Measurements from ENCODE around the gene FUT7.

FUT7 gene

GRCh38 chr9:137031904-137032640 lies at the start of gene FUT7:
FUT7 (minus strand) TSS chr9:137032088; CDS start chr9:137031991, 97 bp downstream.
- H3K4me3 ChIP-seq (ENCODE audit: low read length) = no peak within 1 kb of the TSS
- H3K36me3 ChIP-seq (ENCODE audit: control insufficient read depth, insufficient read depth, low read length) = no peaks in the 10 kb centered on the region
- H3K9me3 ChIP-seq (ENCODE audit: control insufficient read depth, low read length) = no peaks in the 10 kb centered on the region
- peaks cover 9% of the 10 kb centered on the region for H3K27me3 ChIP-seq (ENCODE audit: control insufficient read depth, insufficient read depth, low read length)
- H3K9ac ChIP-seq (ENCODE audit: low read length) = no peak within 1 kb of the TSS
- peaks cover 42% of the 10 kb centered on the region for H3K4me1 ChIP-seq (ENCODE audit: control insufficient read depth, insufficient read depth, low read length)

- peaks cover 45% of the 10 kb centered on the region for H3K4me1 ChIP-seq (ENCODE audit: control insufficient read depth, insufficient read depth, low read length)
Measured at GRCh38 chr9:137080260-137081122, 48.6 kb upstream of the FUT7 start.

GRCh38 chr9:137079401-137079787 lies 47.5 kb upstream of the FUT7 start:
- Histone ChIP-seq H3K36me3 (ENCODE audit: control insufficient read depth, insufficient read depth, low read length) (no peaks in the 10 kb centered on the region), H3K4me3 (ENCODE audit: low read length) (no peak overlapping the region)

More at GRCh38 chr9:137080260-137081122, 48.6 kb upstream of the FUT7 start:
- Histone ChIP-seq H3K4me3 (ENCODE audit: low read length) (no peak overlapping the region), H3K9ac (ENCODE audit: low read length) (no peak overlapping the region), H3K36me3 (ENCODE audit: control insufficient read depth, insufficient read depth, low read length) (no peaks in the 10 kb centered on the region), H3K9me3 (ENCODE audit: control insufficient read depth, low read length) (no peaks in the 10 kb centered on the region), H3K27me3 (ENCODE audit: control insufficient read depth, insufficient read depth, low read length) (no peaks in the 10 kb centered on the region)

GRCh38 chr9:137078701-137079400 lies 47.0 kb upstream of the FUT7 start:
- Histone ChIP-seq H3K4me3 (ENCODE audit: low read length) (no peak overlapping the region), H3K27me3 (ENCODE audit: control insufficient read depth, insufficient read depth, low read length) (no peaks in the 10 kb centered on the region), H3K36me3 (ENCODE audit: control insufficient read depth, insufficient read depth, low read length) (no peaks in the 10 kb centered on the region), H3K4me1 (ENCODE audit: control insufficient read depth, insufficient read depth, low read length) (peaks cover 40% of the 10 kb centered on the region), H3K9ac (ENCODE audit: low read length) (no peak overlapping the region), H3K9me3 (ENCODE audit: control insufficient read depth, low read length) (no peaks in the 10 kb centered on the region)

More at GRCh38 chr9:137079401-137079787, 47.5 kb upstream of the FUT7 start:
- Histone ChIP-seq H3K4me1 (ENCODE audit: control insufficient read depth, insufficient read depth, low read length) (peaks cover 41% of the 10 kb centered on the region), H3K9me3 (ENCODE audit: control insufficient read depth, low read length) (no peaks in the 10 kb centered on the region), H3K27me3 (ENCODE audit: control insufficient read depth, insufficient read depth, low read length) (no peaks in the 10 kb centered on the region), H3K9ac (ENCODE audit: low read length) (no peak overlapping the region)

- H3K36me3 ChIP-seq (ENCODE audit: control insufficient read depth, insufficient read depth, low read length) = no peaks in the 10 kb centered on the region
- H3K9ac ChIP-seq (ENCODE audit: low read length) = peak overlapping the region; percentile 34
- H3K9me3 ChIP-seq (ENCODE audit: control insufficient read depth, low read length) = no peaks in the 10 kb centered on the region
- H3K4me3 ChIP-seq (ENCODE audit: low read length) = no peak overlapping the region
- peaks cover 34% of the 10 kb centered on the region for H3K4me1 ChIP-seq (ENCODE audit: control insufficient read depth, insufficient read depth, low read length)
- no peaks in the 10 kb centered on the region for H3K27me3 ChIP-seq (ENCODE audit: control insufficient read depth, insufficient read depth, low read length)
Measured at GRCh38 chr9:137077758-137078693, 46.1 kb upstream of the FUT7 start.

- peaks cover 33% of the 10 kb centered on the region for H3K4me1 ChIP-seq (ENCODE audit: control insufficient read depth, insufficient read depth, low read length)
- no peaks in the 10 kb centered on the region for H3K27me3 ChIP-seq (ENCODE audit: control insufficient read depth, insufficient read depth, low read length)
- H3K36me3 ChIP-seq (ENCODE audit: control insufficient read depth, insufficient read depth, low read length) = no peaks in the 10 kb centered on the region
- no peaks in the 10 kb centered on the region for H3K9me3 ChIP-seq (ENCODE audit: control insufficient read depth, low read length)
- H3K9ac ChIP-seq (ENCODE audit: low read length) = peak within 1 kb of the TSS; percentile 34
- H3K4me3 ChIP-seq (ENCODE audit: low read length) = no peak within 1 kb of the TSS
Measured at GRCh38 chr9:137077010-137077747, 45.3 kb upstream of the FUT7 start, which contains the start of gene UAP1L1. UAP1L1 (plus strand) TSS chr9:137077517; CDS start chr9:137077533, 16 bp downstream.

- Histone ChIP-seq H3K4me1 (ENCODE audit: control insufficient read depth, insufficient read depth, low read length) (peaks cover 33% of the 10 kb centered on the region), H3K9me3 (ENCODE audit: control insufficient read depth, low read length) (no peaks in the 10 kb centered on the region), H3K27me3 (ENCODE audit: control insufficient read depth, insufficient read depth, low read length) (no peaks in the 10 kb centered on the region), H3K36me3 (ENCODE audit: control insufficient read depth, insufficient read depth, low read length) (no peaks in the 10 kb centered on the region), H3K9ac (ENCODE audit: low read length) (peak overlapping the region; percentile 12), H3K4me3 (ENCODE audit: low read length) (no peak overlapping the region)
Measured at GRCh38 chr9:137076636-137077009, 44.7 kb upstream of the FUT7 start.

- no peaks in the 10 kb centered on the region for H3K9me3 ChIP-seq (ENCODE audit: control insufficient read depth, low read length)
- H3K4me1 ChIP-seq (ENCODE audit: control insufficient read depth, insufficient read depth, low read length) = peaks cover 42% of the 10 kb centered on the region
- H3K27me3 ChIP-seq (ENCODE audit: control insufficient read depth, insufficient read depth, low read length) = no peaks in the 10 kb centered on the region
- H3K4me3 ChIP-seq (ENCODE audit: low read length) = no peak overlapping the region
- H3K36me3 ChIP-seq (ENCODE audit: control insufficient read depth, insufficient read depth, low read length) = no peaks in the 10 kb centered on the region
- no peak overlapping the region for H3K9ac ChIP-seq (ENCODE audit: low read length)
Measured at GRCh38 chr9:137075275-137075775, 43.4 kb upstream of the FUT7 start.

GRCh38 chr9:137074657-137075274 lies 42.9 kb upstream of the FUT7 start:
- H3K4me3 ChIP-seq (ENCODE audit: low read length) = no peak overlapping the region
- H3K36me3 ChIP-seq (ENCODE audit: control insufficient read depth, insufficient read depth, low read length) = no peaks in the 10 kb centered on the region
- peaks cover 41% of the 10 kb centered on the region for H3K4me1 ChIP-seq (ENCODE audit: control insufficient read depth, insufficient read depth, low read length)
- no peaks in the 10 kb centered on the region for H3K27me3 ChIP-seq (ENCODE audit: control insufficient read depth, insufficient read depth, low read length)
- H3K9ac ChIP-seq (ENCODE audit: low read length) = no peak overlapping the region
- H3K9me3 ChIP-seq (ENCODE audit: control insufficient read depth, low read length) = no peaks in the 10 kb centered on the region

- H3K9me3 ChIP-seq (ENCODE audit: control insufficient read depth, low read length) = no peaks in the 10 kb centered on the region
- no peak overlapping the region for H3K4me3 ChIP-seq (ENCODE audit: low read length)
- peaks cover 41% of the 10 kb centered on the region for H3K4me1 ChIP-seq (ENCODE audit: control insufficient read depth, insufficient read depth, low read length)
- no peaks in the 10 kb centered on the region for H3K36me3 ChIP-seq (ENCODE audit: control insufficient read depth, insufficient read depth, low read length)
- peaks cover 4% of the 10 kb centered on the region for H3K27me3 ChIP-seq (ENCODE audit: control insufficient read depth, insufficient read depth, low read length)
- no peak overlapping the region for H3K9ac ChIP-seq (ENCODE audit: low read length)
Measured at GRCh38 chr9:137073992-137074399, 42.1 kb upstream of the FUT7 start.
